Smooth muscle cell (in vitro differentiated cells): ENCODE data around the gene FAM120C. TPM values are rescaled to one million over a fixed set of nuclear protein-coding genes. Genes with fewer than 3 reads are reported as not detected.

Source experiments
- DNase-seq: peaks from one replicate; lab custom pipeline; 2025; ENCODE audit not compliant: unreplicated experiment; lab: John Stamatoyannopoulos, UW
- H2AFZ ChIP-seq: fragments of 200-600 bp; sonication (generic); 2 replicates; pipeline ENCODE4 v1.6.0; 2016; ENCODE audit warnings: antibody characterized with exemption, low read depth, mild to moderate bottlenecking
- H3F3A ChIP-seq: fragments of 200-600 bp; sonication (generic); 2 replicates; pipeline ENCODE4 v1.6.0; 2017; ENCODE audit warnings: antibody characterized with exemption, low read depth
- H3K27ac ChIP-seq: fragments of 200-600 bp; sonication (generic); 2 replicates; pipeline ENCODE4 v1.5.1; 2016; ENCODE audit warnings: low read depth, mild to moderate bottlenecking
- H3K27me3 ChIP-seq: fragments of 200-600 bp; sonication (generic); 2 replicates; pipeline ENCODE4 v1.6.1; 2016; ENCODE audit warnings: low read depth, mild to moderate bottlenecking
- H3K36me3 ChIP-seq: fragments of 200-600 bp; sonication (generic); 2 replicates; pipeline ENCODE4 v1.5.1; 2016; ENCODE audit warnings: low read depth
- H3K4me1 ChIP-seq: fragments of 200-600 bp; sonication (generic); 2 replicates; pipeline ENCODE4 v1.5.1; 2016; ENCODE audit warnings: low read depth
- H3K4me2 ChIP-seq: fragments of 200-600 bp; sonication (generic); 2 replicates; pipeline ENCODE4 v1.6.0; 2016; ENCODE audit warnings: mild to moderate bottlenecking
- H3K4me3 ChIP-seq: fragments of 200-600 bp; sonication (generic); 2 replicates; pipeline ENCODE4 v1.5.1; 2016; ENCODE audit warnings: mild to moderate bottlenecking
- H3K79me2 ChIP-seq: fragments of 200-600 bp; sonication (generic); 2 replicates; pipeline ENCODE4 v1.6.0; 2016; ENCODE audit warnings: low read depth, mild to moderate bottlenecking
- H3K9ac ChIP-seq: fragments of 200-600 bp; sonication (generic); 2 replicates; pipeline ENCODE4 v1.6.0; 2016; ENCODE audit warnings: low read depth
- H3K9me3 ChIP-seq: fragments of 200-600 bp; sonication (generic); replicated peaks from 2 replicates; pipeline ENCODE4 v1.5.1; 2016; ENCODE audit warnings: low read depth
- H4K20me1 ChIP-seq: fragments of 200-600 bp; sonication (generic); 2 replicates; pipeline ENCODE4 v1.6.0; 2016; ENCODE audit warnings: low read depth
- WGBS: methylation state at CpG from one replicate; pipeline ENCODE4 v1.1.7; 2016; ENCODE audit warnings: low lambda C conversion rate; 5-methylcytosine and 5-hydroxymethylcytosine counted together
- polyA plus RNA-seq: library from polyadenylated mRNA; unstranded; fragments of >200 nt; fragmentation: Nextera tagmentation; extraction: Ambion mirVana; gene quantifications from 2 replicates; pipeline ENCODE4 v1.2.1, GENCODE V29; 2016
- total RNA-seq: library from RNA; depleted of rRNA; stranded (reverse); fragments of >200 nt; gene quantifications from 2 replicates; pipeline ENCODE4 v1.2.3, GENCODE V29; 2014
- TF ChIP-seq, protein P1 (sequence below): fragments of 200-600 bp; sonication (generic); IDR thresholded peaks from 2 replicates; pipeline ENCODE4 v1.5.1; 2017; ENCODE audit warnings: borderline replicate concordance, mild to moderate bottlenecking, antibody characterized with exemption; ENCODE audit not compliant: insufficient read depth, poor library complexity, severe bottlenecking

The FAM120C gene
- total and polyA plus RNA-seq, 2 experiments from 2014 or later, result 2.0 to 4.1 TPM

DNA sequence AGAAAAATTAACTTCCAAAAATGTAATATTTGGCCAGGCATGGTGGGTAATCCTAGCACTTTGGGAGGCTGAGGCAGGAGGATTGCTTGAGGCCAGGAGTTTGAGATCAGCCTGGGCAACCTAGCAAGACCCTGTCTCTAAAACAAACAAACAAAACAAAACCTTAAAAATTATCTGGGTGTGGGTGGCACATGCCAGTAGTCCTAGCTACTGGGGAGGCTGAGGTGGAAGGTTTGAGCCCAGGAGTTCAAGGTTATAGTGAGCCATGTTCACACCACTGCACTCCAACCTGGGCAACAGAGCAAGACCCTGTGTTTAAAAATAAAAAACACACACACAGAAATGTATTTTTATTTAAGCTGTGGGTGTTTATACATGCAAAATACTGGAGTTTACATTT, 12.0 kb downstream of the FAM120C start:
- Histone ChIP-seq H3K4me3 (no peak overlapping the region), H3K4me2 (no peak overlapping the region), H3F3A (no peaks in the 10 kb centered on the region), H3K36me3 (no peaks in the 10 kb centered on the region), H3K9ac (no peak overlapping the region), H3K79me2 (peaks cover 17% of the 10 kb centered on the region), H3K9me3 (no peaks in the 10 kb centered on the region), H3K4me1 (no peaks in the 10 kb centered on the region), H3K27me3 (no peaks in the 10 kb centered on the region), H4K20me1 (no peaks in the 10 kb centered on the region), H2AFZ (no peak overlapping the region), H3K27ac (no peak overlapping the region)
- TF ChIP-seq, protein P1, sequence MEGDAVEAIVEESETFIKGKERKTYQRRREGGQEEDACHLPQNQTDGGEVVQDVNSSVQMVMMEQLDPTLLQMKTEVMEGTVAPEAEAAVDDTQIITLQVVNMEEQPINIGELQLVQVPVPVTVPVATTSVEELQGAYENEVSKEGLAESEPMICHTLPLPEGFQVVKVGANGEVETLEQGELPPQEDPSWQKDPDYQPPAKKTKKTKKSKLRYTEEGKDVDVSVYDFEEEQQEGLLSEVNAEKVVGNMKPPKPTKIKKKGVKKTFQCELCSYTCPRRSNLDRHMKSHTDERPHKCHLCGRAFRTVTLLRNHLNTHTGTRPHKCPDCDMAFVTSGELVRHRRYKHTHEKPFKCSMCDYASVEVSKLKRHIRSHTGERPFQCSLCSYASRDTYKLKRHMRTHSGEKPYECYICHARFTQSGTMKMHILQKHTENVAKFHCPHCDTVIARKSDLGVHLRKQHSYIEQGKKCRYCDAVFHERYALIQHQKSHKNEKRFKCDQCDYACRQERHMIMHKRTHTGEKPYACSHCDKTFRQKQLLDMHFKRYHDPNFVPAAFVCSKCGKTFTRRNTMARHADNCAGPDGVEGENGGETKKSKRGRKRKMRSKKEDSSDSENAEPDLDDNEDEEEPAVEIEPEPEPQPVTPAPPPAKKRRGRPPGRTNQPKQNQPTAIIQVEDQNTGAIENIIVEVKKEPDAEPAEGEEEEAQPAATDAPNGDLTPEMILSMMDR, result no peak
- no peak for DNase-seq

DNA sequence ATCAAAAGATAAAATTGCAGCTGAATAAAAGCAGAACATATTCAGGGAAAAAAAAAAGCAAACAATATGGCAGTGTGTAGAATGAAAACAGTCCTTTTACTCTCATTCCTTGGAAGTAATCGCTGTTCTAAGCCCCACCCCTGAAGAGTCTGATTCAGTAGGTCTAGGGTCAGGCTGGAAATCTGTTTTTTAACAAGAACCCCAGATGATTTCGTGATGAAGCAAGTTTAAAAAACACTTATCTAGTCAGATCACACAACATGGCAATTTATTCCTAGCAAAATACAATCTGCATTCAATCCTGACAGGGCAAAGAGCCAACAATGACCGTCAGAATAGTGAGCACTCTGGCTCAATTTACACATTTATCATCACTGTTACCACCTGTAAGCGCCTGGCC, 16.1 kb downstream of the FAM120C start:
- Histone ChIP-seq H3K4me3 (no peak overlapping the region), H3K4me1 (no peaks in the 10 kb centered on the region), H3K9me3 (no peaks in the 10 kb centered on the region), H4K20me1 (no peaks in the 10 kb centered on the region), H3K27me3 (no peaks in the 10 kb centered on the region), H3K79me2 (no peaks in the 10 kb centered on the region), H3F3A (no peaks in the 10 kb centered on the region), H2AFZ (no peak overlapping the region), H3K27ac (no peak overlapping the region), H3K9ac (no peak overlapping the region), H3K4me2 (no peak overlapping the region), H3K36me3 (no peaks in the 10 kb centered on the region)
- TF ChIP-seq, protein P1, result no peak
- DNase-seq, result no peak
- WGBS, result 66% methylated on average over 4 of the region's 4 CpGs

DNA sequence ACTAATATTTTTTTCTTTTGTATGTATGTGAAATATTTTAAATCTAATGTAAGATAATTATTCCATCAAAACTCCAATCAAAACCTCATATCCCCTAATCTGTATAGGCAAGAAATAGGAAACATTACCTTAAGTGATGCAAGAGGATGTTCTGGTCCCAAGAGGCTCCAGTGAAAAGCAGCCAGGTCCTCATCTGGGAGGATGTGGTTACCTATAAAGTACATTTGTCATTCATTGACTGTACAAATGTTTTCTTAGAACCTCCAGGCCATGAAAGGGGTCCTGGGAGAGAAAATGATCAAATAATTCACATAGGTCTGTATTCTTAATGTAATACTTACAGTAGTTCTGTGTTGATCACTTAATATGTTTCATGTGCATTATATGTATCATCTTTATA, 25.5 kb downstream of the FAM120C start:
- Histone ChIP-seq H3K27ac (no peak overlapping the region), H3K9me3 (no peaks in the 10 kb centered on the region), H3K4me3 (no peak overlapping the region), H3K9ac (no peak overlapping the region), H2AFZ (no peak overlapping the region), H3K79me2 (no peaks in the 10 kb centered on the region), H4K20me1 (no peaks in the 10 kb centered on the region), H3K36me3 (no peaks in the 10 kb centered on the region), H3K27me3 (no peaks in the 10 kb centered on the region), H3F3A (no peaks in the 10 kb centered on the region), H3K4me2 (no peak overlapping the region), H3K4me1 (no peaks in the 10 kb centered on the region)
- DNase-seq, result no peak
- TF ChIP-seq, protein P1, result no peak

DNA sequence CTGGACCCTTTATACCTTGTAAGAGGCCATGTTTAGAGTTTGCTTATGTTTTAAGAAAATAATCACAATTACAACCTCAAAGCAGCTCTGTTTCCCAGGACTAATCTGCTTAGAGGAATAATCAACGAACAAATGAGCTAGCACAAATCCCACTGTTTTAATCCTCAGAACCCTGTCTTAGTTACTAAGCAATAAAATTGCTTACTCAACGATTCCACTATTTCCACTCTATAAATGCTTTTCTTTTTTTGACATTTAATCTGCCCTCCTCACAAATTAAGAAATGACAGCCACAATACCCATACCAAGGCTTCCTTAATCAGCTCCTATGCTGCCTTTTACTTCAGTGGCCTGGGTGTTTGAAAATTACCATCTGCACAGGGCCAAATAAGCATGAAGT, 48.8 kb downstream of the FAM120C start:
- Histone ChIP-seq H3K9me3 (no peaks in the 10 kb centered on the region), H3K36me3 (no peaks in the 10 kb centered on the region), H3K4me3 (no peak overlapping the region), H3K27me3 (no peaks in the 10 kb centered on the region), H3F3A (no peaks in the 10 kb centered on the region), H3K79me2 (no peaks in the 10 kb centered on the region), H4K20me1 (no peaks in the 10 kb centered on the region), H3K4me2 (no peak overlapping the region), H3K4me1 (no peaks in the 10 kb centered on the region), H3K9ac (no peak overlapping the region), H2AFZ (no peak overlapping the region), H3K27ac (no peak overlapping the region)
- WGBS, result 72% methylated on average over 2 of the region's 2 CpGs
- TF ChIP-seq, protein P1, result no peak
- DNase-seq, result no peak
